Measurements from ENCODE around the gene DDOST. TPM values are rescaled to one million over a fixed set of nuclear protein-coding genes. Genes with fewer than 3 reads are reported as not detected.

Gene DDOST
- total RNA-seq, 2 experiments from 2014 or later: 145 to 152 TPM

- POLR2A ChIA-PET: interaction anchor here (0.8 kb wide), 1 partner anchor 116 kb away, joined by 5 read pairs; no protein-coding TSS in a partner anchor
- peaks cover 18% of the 10 kb centered on the region for H3K27me3 Mint-ChIP-seq
- H3K4me3 Mint-ChIP-seq: no peak overlapping the region
- no peaks in the 10 kb centered on the region for H3K4me1 Mint-ChIP-seq
- H3K27ac Mint-ChIP-seq: no peak overlapping the region
- peaks cover 5% of the 10 kb centered on the region for H3K9me3 Mint-ChIP-seq
- CTCF ChIA-PET: interaction anchor here (0.8 kb wide), 1 partner anchor 50 kb away, joined by 3 read pairs; no protein-coding TSS in a partner anchor
- no peaks in the 10 kb centered on the region for H3K36me3 Mint-ChIP-seq (ENCODE audit: low read depth)
- no peak for DNase-seq
Measured at GRCh38 chr1:20625176-20626097, 35.7 kb downstream of the DDOST start.

DNA sequence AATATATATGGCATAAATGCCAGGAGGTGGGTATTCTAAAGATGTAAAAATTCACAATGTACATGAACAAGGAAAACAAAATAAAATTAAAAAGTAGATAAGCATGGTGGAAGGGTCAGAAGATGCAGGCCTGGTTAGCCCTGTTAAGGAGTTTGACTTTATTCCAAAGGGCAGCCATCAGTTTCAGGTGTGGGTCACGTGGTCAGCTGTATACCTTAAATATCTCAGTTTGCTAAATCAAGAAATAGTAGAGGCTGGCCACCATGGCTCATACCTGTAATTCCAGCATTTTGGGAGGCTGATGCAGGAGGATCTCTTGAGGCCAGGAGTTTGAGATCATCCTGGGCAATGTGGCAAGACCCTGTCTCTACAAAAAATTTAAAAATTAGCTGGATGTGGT, 36.5 kb downstream of the DDOST start:
- H3K4me3 Mint-ChIP-seq: no peak overlapping the region
- no peaks in the 10 kb centered on the region for H3K4me1 Mint-ChIP-seq
- H3K36me3 Mint-ChIP-seq (ENCODE audit: low read depth): no peaks in the 10 kb centered on the region
- no peak overlapping the region for H3K27ac Mint-ChIP-seq
- CTCF ChIA-PET: no interaction called here
- no peak for DNase-seq
- peaks cover 5% of the 10 kb centered on the region for H3K9me3 Mint-ChIP-seq
- peaks cover 17% of the 10 kb centered on the region for H3K27me3 Mint-ChIP-seq
- POLR2A ChIA-PET: no interaction called here

GRCh38 chr1:20621012-20621411, 40.2 kb downstream of the DDOST start:
- ChIA-PET POLR2A (no interaction called here), CTCF (interaction anchor here (0.6 kb wide), 1 partner anchor 32 kb away, joined by 5 read pairs; the partner anchor contains the start of gene CDA)
- DNase-seq: no peak
- no peak overlapping the region for H3K4me3 Mint-ChIP-seq
- peaks cover 4% of the 10 kb centered on the region for H3K27me3 Mint-ChIP-seq
- no peak overlapping the region for H3K27ac Mint-ChIP-seq
- H3K9me3 Mint-ChIP-seq: no peaks in the 10 kb centered on the region
- H3K36me3 Mint-ChIP-seq (ENCODE audit: low read depth): no peaks in the 10 kb centered on the region
- H3K4me1 Mint-ChIP-seq: no peaks in the 10 kb centered on the region

GRCh38 chr1:20619999-20620398, 41.2 kb downstream of the DDOST start:
- CTCF ChIA-PET: no interaction called here
- DNase-seq: no peak
- H3K27me3 Mint-ChIP-seq: peaks cover 4% of the 10 kb centered on the region
- POLR2A ChIA-PET: no interaction called here
- H3K36me3 Mint-ChIP-seq (ENCODE audit: low read depth): no peaks in the 10 kb centered on the region
- H3K27ac Mint-ChIP-seq: no peak overlapping the region
- no peaks in the 10 kb centered on the region for H3K4me1 Mint-ChIP-seq
- H3K9me3 Mint-ChIP-seq: no peaks in the 10 kb centered on the region
- H3K4me3 Mint-ChIP-seq: no peak overlapping the region

GRCh38 chr1:20618550-20618949, 42.6 kb downstream of the DDOST start:
- Mint-ChIP-seq H3K4me1 (no peaks in the 10 kb centered on the region), H3K36me3 (ENCODE audit: low read depth) (no peaks in the 10 kb centered on the region), H3K27me3 (peaks cover 4% of the 10 kb centered on the region), H3K27ac (no peak overlapping the region), H3K4me3 (no peak overlapping the region), H3K9me3 (no peaks in the 10 kb centered on the region)
- DNase-seq: no peak
- CTCF ChIA-PET: interaction anchor here (1.3 kb wide), 1 partner anchor 14 kb away, joined by 3 read pairs; no protein-coding TSS in a partner anchor
- POLR2A ChIA-PET: no interaction called here

- H3K9me3 Mint-ChIP-seq: no peaks in the 10 kb centered on the region
- H3K4me3 Mint-ChIP-seq: no peak overlapping the region
- no peak overlapping the region for H3K27ac Mint-ChIP-seq
- DNase-seq: no peak
- ChIA-PET POLR2A (no interaction called here), CTCF (interaction anchor here (0.6 to 1.3 kb wide), 2 partner anchors 31 to 1844 kb away, joined by 3 read pairs; no protein-coding TSS in a partner anchor)
- H3K27me3 Mint-ChIP-seq: peaks cover 2% of the 10 kb centered on the region
- no peaks in the 10 kb centered on the region for H3K36me3 Mint-ChIP-seq (ENCODE audit: low read depth)
- no peaks in the 10 kb centered on the region for H3K4me1 Mint-ChIP-seq
Measured at GRCh38 chr1:20616847-20617487, 44.2 kb downstream of the DDOST start.

GRCh38 chr1:20615946-20616846, 45.0 kb downstream of the DDOST start:
- H3K4me3 Mint-ChIP-seq: no peak overlapping the region
- H3K4me1 Mint-ChIP-seq: no peaks in the 10 kb centered on the region
- H3K36me3 Mint-ChIP-seq (ENCODE audit: low read depth): no peaks in the 10 kb centered on the region
- H3K9me3 Mint-ChIP-seq: no peaks in the 10 kb centered on the region
- ChIA-PET CTCF (interaction anchor here (1.3 kb wide), 1 partner anchor 30 kb away, joined by 3 read pairs; no protein-coding TSS in a partner anchor), POLR2A (no interaction called here)
- no peak overlapping the region for H3K27ac Mint-ChIP-seq
- peaks cover 2% of the 10 kb centered on the region for H3K27me3 Mint-ChIP-seq
- no peak for DNase-seq

- ChIA-PET CTCF (no interaction called here), POLR2A (no interaction called here)
- Mint-ChIP-seq H3K36me3 (ENCODE audit: low read depth) (no peaks in the 10 kb centered on the region), H3K4me1 (no peaks in the 10 kb centered on the region), H3K4me3 (no peak overlapping the region), H3K9me3 (no peaks in the 10 kb centered on the region), H3K27ac (no peak overlapping the region), H3K27me3 (peaks cover 2% of the 10 kb centered on the region)
- DNase-seq: no peak
Measured at GRCh38 chr1:20614131-20614579, 47.0 kb downstream of the DDOST start.

GRCh38 chr1:20612221-20612746, 48.9 kb downstream of the DDOST start:
- DNase-seq: no peak
- Mint-ChIP-seq H3K27ac (no peak overlapping the region), H3K4me1 (no peaks in the 10 kb centered on the region), H3K4me3 (no peak overlapping the region), H3K9me3 (no peaks in the 10 kb centered on the region), H3K27me3 (no peaks in the 10 kb centered on the region), H3K36me3 (ENCODE audit: low read depth) (no peaks in the 10 kb centered on the region)
- CTCF ChIA-PET: interaction anchor here (0.5 kb wide), 1 partner anchor 935 kb away, joined by 3 read pairs; no protein-coding TSS in a partner anchor
- POLR2A ChIA-PET: no interaction called here

GRCh38 chr1:20611652-20612051, 49.5 kb downstream of the DDOST start:
- Mint-ChIP-seq H3K4me1 (no peaks in the 10 kb centered on the region), H3K27ac (no peak overlapping the region), H3K27me3 (no peaks in the 10 kb centered on the region), H3K36me3 (ENCODE audit: low read depth) (no peaks in the 10 kb centered on the region), H3K9me3 (no peaks in the 10 kb centered on the region), H3K4me3 (no peak overlapping the region)
- DNase-seq: no peak
- ChIA-PET POLR2A (no interaction called here), CTCF (interaction anchor here (0.5 kb wide), 1 partner anchor 934 kb away, joined by 3 read pairs; no protein-coding TSS in a partner anchor)

DNA sequence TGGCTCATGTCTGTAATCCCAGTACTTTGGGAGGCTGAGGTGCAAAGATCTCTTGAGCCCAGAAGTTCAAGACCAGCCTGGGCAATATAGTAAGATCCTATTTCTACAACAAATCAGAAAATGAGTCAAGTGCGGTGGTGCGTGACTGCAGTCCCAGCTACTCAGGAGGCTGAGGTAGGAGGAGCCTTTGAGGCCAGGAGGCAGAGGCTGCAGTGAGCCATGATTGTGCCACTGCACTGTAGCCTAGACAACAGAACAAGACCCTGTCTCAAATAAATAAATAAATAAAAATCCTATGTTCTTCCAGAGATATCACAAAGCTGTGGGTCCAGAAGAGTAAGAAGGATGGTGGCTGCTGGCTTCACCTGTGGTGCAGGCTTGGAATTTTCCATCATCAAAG, 50.2 kb downstream of the DDOST start:
- POLR2A ChIA-PET: no interaction called here
- no peaks in the 10 kb centered on the region for H3K27me3 Mint-ChIP-seq
- no peaks in the 10 kb centered on the region for H3K9me3 Mint-ChIP-seq
- H3K27ac Mint-ChIP-seq: no peak overlapping the region
- H3K36me3 Mint-ChIP-seq (ENCODE audit: low read depth): no peaks in the 10 kb centered on the region
- DNase-seq: no peak
- no peak overlapping the region for H3K4me3 Mint-ChIP-seq
- no peaks in the 10 kb centered on the region for H3K4me1 Mint-ChIP-seq
- CTCF ChIA-PET: no interaction called here

GRCh38 chr1:20609541-20609940, 51.6 kb downstream of the DDOST start:
- Mint-ChIP-seq H3K36me3 (ENCODE audit: low read depth) (no peaks in the 10 kb centered on the region), H3K4me1 (no peaks in the 10 kb centered on the region), H3K27me3 (no peaks in the 10 kb centered on the region), H3K27ac (no peak overlapping the region), H3K4me3 (no peak overlapping the region), H3K9me3 (no peaks in the 10 kb centered on the region)
- POLR2A ChIA-PET: no interaction called here
- no peak for DNase-seq
- CTCF ChIA-PET: interaction anchor here (0.6 to 1.6 kb wide), 3 partner anchors 9 to 141 kb away, joined by 3 to 6 read pairs (median 4); no protein-coding TSS in a partner anchor
